ENCODE data around the gene DPH6.

DNA sequence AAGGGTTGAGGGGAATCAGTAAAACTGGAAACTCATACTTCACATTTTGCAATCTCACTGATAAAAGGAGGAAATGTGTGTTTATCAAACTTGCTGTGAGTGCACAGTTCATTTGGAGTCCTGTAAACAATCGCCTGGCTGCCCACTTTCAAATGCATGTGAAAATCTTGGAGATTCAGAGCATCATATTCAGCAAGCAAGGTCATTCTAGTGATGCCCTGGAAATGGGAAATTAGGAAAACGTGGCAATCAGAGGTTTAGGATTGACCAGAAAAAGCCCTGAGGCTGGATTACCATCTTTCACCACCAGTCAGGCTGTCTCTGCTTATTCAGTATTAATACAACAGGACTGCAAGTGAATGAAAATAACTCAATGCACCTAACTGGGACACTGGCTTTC lies 23.9 kb downstream of the DPH6 start:
- TF ChIP-seq, protein P1, sequence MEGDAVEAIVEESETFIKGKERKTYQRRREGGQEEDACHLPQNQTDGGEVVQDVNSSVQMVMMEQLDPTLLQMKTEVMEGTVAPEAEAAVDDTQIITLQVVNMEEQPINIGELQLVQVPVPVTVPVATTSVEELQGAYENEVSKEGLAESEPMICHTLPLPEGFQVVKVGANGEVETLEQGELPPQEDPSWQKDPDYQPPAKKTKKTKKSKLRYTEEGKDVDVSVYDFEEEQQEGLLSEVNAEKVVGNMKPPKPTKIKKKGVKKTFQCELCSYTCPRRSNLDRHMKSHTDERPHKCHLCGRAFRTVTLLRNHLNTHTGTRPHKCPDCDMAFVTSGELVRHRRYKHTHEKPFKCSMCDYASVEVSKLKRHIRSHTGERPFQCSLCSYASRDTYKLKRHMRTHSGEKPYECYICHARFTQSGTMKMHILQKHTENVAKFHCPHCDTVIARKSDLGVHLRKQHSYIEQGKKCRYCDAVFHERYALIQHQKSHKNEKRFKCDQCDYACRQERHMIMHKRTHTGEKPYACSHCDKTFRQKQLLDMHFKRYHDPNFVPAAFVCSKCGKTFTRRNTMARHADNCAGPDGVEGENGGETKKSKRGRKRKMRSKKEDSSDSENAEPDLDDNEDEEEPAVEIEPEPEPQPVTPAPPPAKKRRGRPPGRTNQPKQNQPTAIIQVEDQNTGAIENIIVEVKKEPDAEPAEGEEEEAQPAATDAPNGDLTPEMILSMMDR (IDR thresholded peaks at IDR 0.05): no peak
- TF ChIP-seq POLR2AphosphoS5 (IDR thresholded peaks at IDR 0.05; ENCODE audit: insufficient read depth in 1 of 2, low read depth in 1 of 2) (no peak), POLR2A (IDR thresholded peaks at IDR 0.05) (no peak)

Measured in vagina (tissue), 2 donors.